ENCODE results near the gene CBX1. TPM values are rescaled to one million over a fixed set of nuclear protein-coding genes. Genes with fewer than 3 reads are reported as not detected.

Gene CBX1
- total and polyA plus RNA-seq, 2 of the 13 experiments (the other 11 are each of a cell fraction or from before 2014, with no cell fraction given): 17.8 to 108 TPM

DNA sequence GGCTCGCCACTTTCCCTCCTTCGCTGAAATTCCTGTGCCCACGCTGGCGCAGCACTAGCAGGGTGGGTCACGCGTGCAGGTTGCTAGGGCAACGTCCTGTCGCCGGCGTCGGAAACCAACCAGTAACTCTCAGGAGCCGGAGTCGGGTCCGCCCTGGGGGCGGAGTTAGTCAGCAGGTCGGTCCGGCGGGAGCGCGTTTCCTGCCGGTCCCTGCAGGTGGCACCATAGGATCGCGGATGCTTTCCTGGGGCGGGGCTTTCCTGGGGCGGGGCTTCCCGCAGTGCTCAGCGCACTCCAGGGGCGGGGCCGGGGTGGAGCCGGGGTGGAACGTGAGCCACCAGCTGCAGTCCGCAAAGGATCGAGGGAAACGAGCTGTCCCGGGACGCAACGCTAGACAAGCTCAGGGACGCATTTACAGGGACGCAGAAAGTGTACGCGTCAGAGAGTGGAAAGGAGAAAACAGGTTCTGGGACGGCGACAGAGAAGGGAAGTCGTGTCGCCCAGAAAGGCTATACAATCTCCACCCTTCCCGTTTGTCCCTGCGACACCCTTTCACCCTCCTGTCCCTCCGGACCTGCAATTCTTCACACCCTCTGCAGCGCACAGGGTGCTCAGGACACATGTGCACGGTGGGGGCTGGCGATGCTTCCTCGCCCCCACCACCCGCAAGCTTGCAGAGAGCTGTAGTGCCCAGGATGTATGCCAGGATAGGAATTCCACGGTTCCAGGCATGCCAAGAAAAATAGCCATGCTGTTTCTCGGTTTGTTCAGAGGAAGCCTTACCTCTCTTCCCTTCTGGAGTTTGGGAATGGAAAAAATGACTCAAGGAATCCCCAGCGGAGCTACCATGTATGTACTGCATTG is 76.0 kb downstream of the CBX1 start (continued):
- TF ChIP-seq ZNF224 (CRISPR knock-in tag; IDR thresholded peaks at IDR 0.05): no peak; the same call in 1 of the 2 replicates
- no peak for TF ChIP-seq MYC (CRISPR knock-in tag; IDR thresholded peaks at IDR 0.05; ENCODE audit: borderline replicate concordance)
- no peak; the same call in 1 of the 2 replicates for TF ChIP-seq WIZ (CRISPR knock-in tag; IDR thresholded peaks at IDR 0.05)
- TF ChIP-seq, protein P1, sequence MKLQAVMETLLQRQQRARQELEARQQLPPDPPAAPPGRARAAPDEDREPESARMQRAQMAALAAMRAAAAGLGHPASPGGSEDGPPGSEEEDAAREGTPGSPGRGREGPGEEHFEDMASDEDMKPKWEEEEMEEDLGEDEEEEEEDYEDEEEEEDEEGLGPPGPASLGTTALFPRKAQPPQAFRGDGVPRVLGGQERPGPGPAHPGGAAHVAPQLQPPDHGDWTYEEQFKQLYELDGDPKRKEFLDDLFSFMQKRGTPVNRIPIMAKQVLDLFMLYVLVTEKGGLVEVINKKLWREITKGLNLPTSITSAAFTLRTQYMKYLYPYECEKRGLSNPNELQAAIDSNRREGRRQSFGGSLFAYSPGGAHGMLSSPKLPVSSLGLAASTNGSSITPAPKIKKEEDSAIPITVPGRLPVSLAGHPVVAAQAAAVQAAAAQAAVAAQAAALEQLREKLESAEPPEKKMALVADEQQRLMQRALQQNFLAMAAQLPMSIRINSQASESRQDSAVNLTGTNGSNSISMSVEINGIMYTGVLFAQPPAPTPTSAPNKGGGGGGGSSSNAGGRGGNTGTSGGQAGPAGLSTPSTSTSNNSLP (IDR thresholded peaks at IDR 0.05; ENCODE audit: low read depth, low read length): no peak; the same call in 1 of the 2 replicates
- TF ChIP-seq BRCA1 (CRISPR knock-in tag; IDR thresholded peaks at IDR 0.05): no peak
- TF ChIP-seq, protein P2, sequence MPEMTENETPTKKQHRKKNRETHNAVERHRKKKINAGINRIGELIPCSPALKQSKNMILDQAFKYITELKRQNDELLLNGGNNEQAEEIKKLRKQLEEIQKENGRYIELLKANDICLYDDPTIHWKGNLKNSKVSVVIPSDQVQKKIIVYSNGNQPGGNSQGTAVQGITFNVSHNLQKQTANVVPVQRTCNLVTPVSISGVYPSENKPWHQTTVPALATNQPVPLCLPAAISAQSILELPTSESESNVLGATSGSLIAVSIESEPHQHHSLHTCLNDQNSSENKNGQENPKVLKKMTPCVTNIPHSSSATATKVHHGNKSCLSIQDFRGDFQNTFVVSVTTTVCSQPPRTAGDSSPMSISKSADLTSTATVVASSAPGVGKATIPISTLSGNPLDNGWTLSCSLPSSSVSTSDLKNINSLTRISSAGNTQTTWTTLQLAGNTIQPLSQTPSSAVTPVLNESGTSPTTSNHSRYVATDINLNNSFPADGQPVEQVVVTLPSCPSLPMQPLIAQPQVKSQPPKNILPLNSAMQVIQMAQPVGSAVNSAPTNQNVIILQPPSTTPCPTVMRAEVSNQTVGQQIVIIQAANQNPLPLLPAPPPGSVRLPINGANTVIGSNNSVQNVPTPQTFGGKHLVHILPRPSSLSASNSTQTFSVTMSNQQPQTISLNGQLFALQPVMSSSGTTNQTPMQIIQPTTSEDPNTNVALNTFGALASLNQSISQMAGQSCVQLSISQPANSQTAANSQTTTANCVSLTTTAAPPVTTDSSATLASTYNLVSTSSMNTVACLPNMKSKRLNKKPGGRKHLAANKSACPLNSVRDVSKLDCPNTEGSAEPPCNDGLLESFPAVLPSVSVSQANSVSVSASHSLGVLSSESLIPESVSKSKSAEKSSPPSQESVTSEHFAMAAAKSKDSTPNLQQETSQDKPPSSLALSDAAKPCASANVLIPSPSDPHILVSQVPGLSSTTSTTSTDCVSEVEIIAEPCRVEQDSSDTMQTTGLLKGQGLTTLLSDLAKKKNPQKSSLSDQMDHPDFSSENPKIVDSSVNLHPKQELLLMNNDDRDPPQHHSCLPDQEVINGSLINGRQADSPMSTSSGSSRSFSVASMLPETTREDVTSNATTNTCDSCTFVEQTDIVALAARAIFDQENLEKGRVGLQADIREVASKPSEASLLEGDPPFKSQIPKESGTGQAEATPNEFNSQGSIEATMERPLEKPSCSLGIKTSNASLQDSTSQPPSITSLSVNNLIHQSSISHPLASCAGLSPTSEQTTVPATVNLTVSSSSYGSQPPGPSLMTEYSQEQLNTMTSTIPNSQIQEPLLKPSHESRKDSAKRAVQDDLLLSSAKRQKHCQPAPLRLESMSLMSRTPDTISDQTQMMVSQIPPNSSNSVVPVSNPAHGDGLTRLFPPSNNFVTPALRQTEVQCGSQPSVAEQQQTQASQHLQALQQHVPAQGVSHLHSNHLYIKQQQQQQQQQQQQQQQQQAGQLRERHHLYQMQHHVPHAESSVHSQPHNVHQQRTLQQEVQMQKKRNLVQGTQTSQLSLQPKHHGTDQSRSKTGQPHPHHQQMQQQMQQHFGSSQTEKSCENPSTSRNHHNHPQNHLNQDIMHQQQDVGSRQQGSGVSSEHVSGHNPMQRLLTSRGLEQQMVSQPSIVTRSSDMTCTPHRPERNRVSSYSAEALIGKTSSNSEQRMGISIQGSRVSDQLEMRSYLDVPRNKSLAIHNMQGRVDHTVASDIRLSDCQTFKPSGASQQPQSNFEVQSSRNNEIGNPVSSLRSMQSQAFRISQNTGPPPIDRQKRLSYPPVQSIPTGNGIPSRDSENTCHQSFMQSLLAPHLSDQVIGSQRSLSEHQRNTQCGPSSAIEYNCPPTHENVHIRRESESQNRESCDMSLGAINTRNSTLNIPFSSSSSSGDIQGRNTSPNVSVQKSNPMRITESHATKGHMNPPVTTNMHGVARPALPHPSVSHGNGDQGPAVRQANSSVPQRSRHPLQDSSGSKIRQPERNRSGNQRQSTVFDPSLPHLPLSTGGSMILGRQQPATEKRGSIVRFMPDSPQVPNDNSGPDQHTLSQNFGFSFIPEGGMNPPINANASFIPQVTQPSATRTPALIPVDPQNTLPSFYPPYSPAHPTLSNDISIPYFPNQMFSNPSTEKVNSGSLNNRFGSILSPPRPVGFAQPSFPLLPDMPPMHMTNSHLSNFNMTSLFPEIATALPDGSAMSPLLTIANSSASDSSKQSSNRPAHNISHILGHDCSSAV (CRISPR knock-in tag; IDR thresholded peaks at IDR 0.05; ENCODE audit: borderline replicate concordance): no peak
- no peak for TF ChIP-seq ZNF460 (CRISPR knock-in tag; IDR thresholded peaks at IDR 0.05; ENCODE audit: borderline replicate concordance)
- no peak for TF ChIP-seq ZNF766 (CRISPR knock-in tag; IDR thresholded peaks at IDR 0.05; ENCODE audit: borderline replicate concordance)
- TF ChIP-seq HNRNPUL1 (IDR thresholded peaks at IDR 0.05; ENCODE audit: low read depth, low read length): no peak
- no peak for TF ChIP-seq ATRX (CRISPR knock-in tag; IDR thresholded peaks at IDR 0.05; ENCODE audit: borderline replicate concordance)
- TF ChIP-seq BORCS8-MEF2B (CRISPR knock-in tag; IDR thresholded peaks at IDR 0.05): no peak
- no peak for TF ChIP-seq CEBPG (CRISPR knock-in tag; IDR thresholded peaks at IDR 0.05)
- TF ChIP-seq ZNF282 (IDR thresholded peaks at IDR 0.05; ENCODE audit: partially characterized antibody): no peak
- TF ChIP-seq SRSF1 (optimal IDR thresholded peaks at IDR 0.05; ENCODE audit: low read depth, low read length): no peak
- no peak for TF ChIP-seq ZNF703 (CRISPR knock-in tag; IDR thresholded peaks at IDR 0.05; ENCODE audit: borderline replicate concordance)
- TF ChIP-seq CBFB (CRISPR knock-in tag; IDR thresholded peaks at IDR 0.05): 0 out of 2 replicates have a peak, but pooled peaks have one; percentile 29
- TF ChIP-seq, protein P3, sequence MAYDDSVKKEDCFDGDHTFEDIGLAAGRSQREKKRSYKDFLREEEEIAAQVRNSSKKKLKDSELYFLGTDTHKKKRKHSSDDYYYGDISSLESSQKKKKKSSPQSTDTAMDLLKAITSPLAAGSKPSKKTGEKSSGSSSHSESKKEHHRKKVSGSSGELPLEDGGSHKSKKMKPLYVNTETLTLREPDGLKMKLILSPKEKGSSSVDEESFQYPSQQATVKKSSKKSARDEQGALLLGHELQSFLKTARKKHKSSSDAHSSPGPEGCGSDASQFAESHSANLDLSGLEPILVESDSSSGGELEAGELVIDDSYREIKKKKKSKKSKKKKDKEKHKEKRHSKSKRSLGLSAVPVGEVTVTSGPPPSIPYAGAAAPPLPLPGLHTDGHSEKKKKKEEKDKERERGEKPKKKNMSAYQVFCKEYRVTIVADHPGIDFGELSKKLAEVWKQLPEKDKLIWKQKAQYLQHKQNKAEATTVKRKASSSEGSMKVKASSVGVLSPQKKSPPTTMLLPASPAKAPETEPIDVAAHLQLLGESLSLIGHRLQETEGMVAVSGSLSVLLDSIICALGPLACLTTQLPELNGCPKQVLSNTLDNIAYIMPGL (CRISPR knock-in tag; IDR thresholded peaks at IDR 0.05; ENCODE audit: borderline replicate concordance in 1 of 2, low read depth in 1 of 2): peak; percentile 63 to 75; a peak in 3 of 4 replicates
